Measurements from ENCODE around the gene TNXB. TPM values are rescaled to one million over a fixed set of nuclear protein-coding genes. Genes with fewer than 3 reads are reported as not detected.
A peak's percentile ranks its signal among the peaks of the same experiment; 100 is the strongest.

TNXB gene
- total RNA-seq, 2 experiments from 2014 or later: 2.9 to 4.8 TPM

- intact Hi-C loops (cut with micrococcal nuclease): no loop called here
- Mint-ChIP-seq H3K9me3 (no peaks in the 10 kb centered on the region), H3K27ac (no peak overlapping the region), H3K4me1 (ENCODE audit: low read depth) (peaks cover 6% of the 10 kb centered on the region), H3K27me3 (ENCODE audit: low read depth) (peaks cover 33% of the 10 kb centered on the region), H3K36me3 (ENCODE audit: low read depth) (no peaks in the 10 kb centered on the region), H3K4me3 (no peak overlapping the region)
- CTCF ChIA-PET: no interaction called here
- DNase-seq: no peak
Measured at GRCh38 chr6:32097364-32097763, 11.8 kb downstream of the TNXB start.

DNA sequence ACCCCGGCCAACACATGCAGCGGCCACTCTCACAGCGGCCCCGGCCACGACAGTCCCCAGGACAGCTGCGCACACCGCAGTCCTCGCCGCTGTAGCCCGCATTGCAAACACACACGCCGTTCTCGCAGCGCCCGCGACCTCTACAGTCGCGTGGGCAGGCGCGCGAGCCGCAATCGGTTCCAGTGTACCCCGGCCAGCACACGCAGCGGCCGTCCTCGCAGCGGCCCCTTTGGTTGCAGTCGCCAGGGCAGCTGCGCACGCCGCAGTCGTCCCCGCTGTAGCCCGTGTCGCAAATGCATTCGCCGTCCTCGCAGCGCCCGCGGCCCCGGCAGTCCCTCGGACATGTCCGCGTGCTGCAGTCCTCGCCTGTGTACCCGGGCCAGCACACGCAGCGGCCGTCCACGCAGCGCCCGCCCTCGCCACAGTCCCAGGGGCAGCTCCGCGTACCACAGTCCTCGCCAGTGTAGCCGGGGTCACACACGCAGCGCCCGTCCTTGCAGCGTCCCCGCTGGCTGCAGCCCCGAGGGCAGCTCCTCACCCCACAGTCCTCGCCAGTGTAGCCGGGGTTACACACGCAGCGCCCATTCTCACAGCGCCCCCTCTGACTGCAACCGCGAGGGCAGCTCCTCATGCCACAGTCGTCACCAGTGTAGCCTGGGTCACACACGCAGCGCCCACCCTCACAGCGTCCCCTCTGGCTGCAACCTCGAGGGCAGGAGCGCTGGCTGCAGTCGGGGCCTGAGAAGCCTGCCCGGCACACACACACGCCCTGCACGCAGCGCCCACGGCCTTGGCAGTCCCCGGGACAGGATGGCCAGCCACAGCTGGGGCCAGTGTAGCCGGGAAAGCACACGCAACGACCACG lies 12.5 kb downstream of the TNXB start:
- no peaks in the 10 kb centered on the region for H3K36me3 Mint-ChIP-seq (ENCODE audit: low read depth)

DNA sequence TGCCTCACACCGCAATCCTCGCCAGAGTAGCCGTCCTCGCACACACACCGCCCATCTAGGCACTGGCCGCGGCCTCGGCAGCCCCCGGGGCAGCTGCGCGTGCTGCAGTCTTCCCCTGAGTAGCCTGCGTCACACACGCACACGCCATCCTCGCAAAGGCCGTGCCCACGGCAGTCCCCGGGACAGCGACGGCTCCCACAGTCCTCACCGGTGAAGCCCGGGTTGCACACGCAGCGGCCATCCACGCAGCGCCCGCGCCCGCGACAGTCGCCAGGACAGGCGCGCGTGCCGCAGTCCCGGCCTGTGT lies 13.1 kb downstream of the TNXB start:
- Mint-ChIP-seq H3K27me3 (ENCODE audit: low read depth) (peaks cover 32% of the 10 kb centered on the region), H3K4me1 (ENCODE audit: low read depth) (peaks cover 6% of the 10 kb centered on the region), H3K27ac (no peak overlapping the region), H3K36me3 (ENCODE audit: low read depth) (no peaks in the 10 kb centered on the region), H3K9me3 (no peaks in the 10 kb centered on the region), H3K4me3 (no peak overlapping the region)
- intact Hi-C loops (cut with micrococcal nuclease): no loop called here
- CTCF ChIA-PET: no interaction called here
- no peak for DNase-seq

More for the DNA sequence above, 12.5 kb downstream of the TNXB start:
- H3K4me1 Mint-ChIP-seq (ENCODE audit: low read depth): peaks cover 6% of the 10 kb centered on the region
- no peaks in the 10 kb centered on the region for H3K9me3 Mint-ChIP-seq
- no peak overlapping the region for H3K27ac Mint-ChIP-seq
- CTCF ChIA-PET: no interaction called here
- H3K27me3 Mint-ChIP-seq (ENCODE audit: low read depth): peaks cover 32% of the 10 kb centered on the region
- DNase-seq: no peak
- H3K4me3 Mint-ChIP-seq: no peak overlapping the region
- intact Hi-C loops (cut with micrococcal nuclease): no loop called here

DNA sequence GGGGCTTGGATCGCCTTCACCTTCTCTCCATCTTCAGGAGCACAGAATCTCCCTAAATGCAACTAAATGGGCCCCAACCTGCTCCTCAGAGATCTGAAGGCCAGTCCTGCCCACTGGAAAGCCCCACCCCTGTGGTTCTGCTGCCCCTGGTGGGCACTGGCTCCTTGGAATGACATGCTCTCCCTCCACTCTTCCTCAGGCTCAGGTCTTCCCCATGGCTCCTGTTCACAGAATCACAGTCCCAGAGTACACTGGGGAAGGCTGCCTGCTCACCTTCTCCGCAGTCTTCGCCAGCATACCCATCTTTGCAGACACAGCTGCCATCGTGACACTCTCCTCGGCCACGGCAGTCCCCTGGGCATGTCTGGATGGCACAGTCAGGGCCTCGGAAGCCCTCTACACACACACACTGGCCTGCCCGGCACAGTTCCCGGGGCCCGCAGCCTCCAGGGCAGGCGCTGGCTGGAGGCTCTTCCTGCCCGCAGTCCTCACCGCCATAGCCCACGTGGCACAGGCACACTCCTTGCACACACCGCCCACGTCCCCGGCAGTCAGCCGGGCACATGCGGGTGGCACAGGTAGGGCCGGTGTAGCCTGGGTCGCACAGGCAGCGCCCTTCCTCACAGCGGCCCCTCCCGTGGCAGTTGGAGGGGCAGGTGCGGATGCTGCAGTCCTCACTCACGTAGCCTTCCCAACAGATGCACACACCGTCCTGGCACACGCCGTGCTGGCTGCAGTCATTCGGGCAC lies 13.6 kb downstream of the TNXB start:
- no peak for DNase-seq
- Mint-ChIP-seq H3K36me3 (ENCODE audit: low read depth) (no peaks in the 10 kb centered on the region), H3K4me1 (ENCODE audit: low read depth) (peaks cover 6% of the 10 kb centered on the region), H3K27ac (no peak overlapping the region), H3K27me3 (ENCODE audit: low read depth) (peaks cover 32% of the 10 kb centered on the region), H3K9me3 (no peaks in the 10 kb centered on the region), H3K4me3 (no peak overlapping the region)
- CTCF ChIA-PET: interaction anchor here (1.1 to 1.3 kb wide), 2 partner anchors 11 to 21 kb away, joined by 4 read pairs; no protein-coding TSS in a partner anchor
- intact Hi-C loops (cut with micrococcal nuclease): no loop called here

- peaks cover 6% of the 10 kb centered on the region for H3K4me1 Mint-ChIP-seq (ENCODE audit: low read depth)
- no peak for DNase-seq
- no peaks in the 10 kb centered on the region for H3K36me3 Mint-ChIP-seq (ENCODE audit: low read depth)
- peaks cover 29% of the 10 kb centered on the region for H3K27me3 Mint-ChIP-seq (ENCODE audit: low read depth)
- H3K4me3 Mint-ChIP-seq: no peak overlapping the region
- H3K9me3 Mint-ChIP-seq: no peaks in the 10 kb centered on the region
- H3K27ac Mint-ChIP-seq: no peak overlapping the region
- intact Hi-C loops (cut with micrococcal nuclease): no loop called here
- CTCF ChIA-PET: interaction anchor here (0.6 to 1.9 kb wide), 5 partner anchors 9 to 45 kb away, joined by 3 to 10 read pairs (median 3); no protein-coding TSS in a partner anchor
Measured at GRCh38 chr6:32092760-32093497, 16.2 kb downstream of the TNXB start.

- Mint-ChIP-seq H3K36me3 (ENCODE audit: low read depth) (no peaks in the 10 kb centered on the region), H3K4me1 (ENCODE audit: low read depth) (peaks cover 8% of the 10 kb centered on the region), H3K27me3 (ENCODE audit: low read depth) (peaks cover 19% of the 10 kb centered on the region), H3K27ac (no peak overlapping the region), H3K9me3 (no peaks in the 10 kb centered on the region), H3K4me3 (no peak overlapping the region)
- intact Hi-C loops (cut with micrococcal nuclease): no loop called here
- DNase-seq: no peak
- CTCF ChIA-PET: interaction anchor here (0.7 to 2.1 kb wide), 3 partner anchors 14 to 30 kb away, joined by 3 to 4 read pairs (median 3); no protein-coding TSS in a partner anchor
Measured at GRCh38 chr6:32089082-32089828, 19.9 kb downstream of the TNXB start.

DNA sequence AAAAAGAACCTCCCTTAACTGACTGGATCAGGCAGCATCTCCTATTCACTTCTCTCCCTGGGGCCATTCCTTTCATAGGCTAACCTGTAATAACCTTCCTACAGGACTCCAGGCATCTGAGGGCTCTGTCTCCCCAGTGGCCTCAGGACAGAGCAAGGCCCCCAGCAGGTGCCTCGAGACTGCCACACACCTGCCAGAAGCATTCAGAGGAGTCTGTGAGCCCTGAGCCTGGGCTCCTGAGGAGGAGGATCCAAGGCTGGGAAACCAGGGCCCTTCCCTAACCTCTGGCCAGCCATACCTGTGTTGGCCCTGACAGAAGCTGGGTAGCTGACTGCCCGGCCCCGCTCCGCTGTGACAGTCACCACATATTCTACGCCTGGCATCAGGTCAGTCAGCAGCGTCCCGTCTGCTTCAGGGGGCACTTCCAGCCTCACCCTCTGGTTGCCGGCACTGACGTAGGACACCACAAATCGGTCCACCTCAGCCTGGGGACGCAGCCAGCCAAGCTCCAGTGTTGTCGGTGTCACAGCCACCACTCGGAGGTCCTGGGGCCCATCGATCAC lies 20.6 kb downstream of the TNXB start:
- H3K27me3 Mint-ChIP-seq (ENCODE audit: low read depth): peaks cover 22% of the 10 kb centered on the region
- no peak for DNase-seq
- intact Hi-C loops (cut with micrococcal nuclease): no loop called here
- H3K36me3 Mint-ChIP-seq (ENCODE audit: low read depth): no peaks in the 10 kb centered on the region
- H3K4me3 Mint-ChIP-seq: no peak overlapping the region
- H3K9me3 Mint-ChIP-seq: no peaks in the 10 kb centered on the region
- CTCF ChIA-PET: interaction anchor here (1.3 to 2.1 kb wide), 2 partner anchors 29 to 30 kb away, joined by 3 to 4 read pairs; no protein-coding TSS in a partner anchor
- H3K27ac Mint-ChIP-seq: no peak overlapping the region
- H3K4me1 Mint-ChIP-seq (ENCODE audit: low read depth): peaks cover 8% of the 10 kb centered on the region

DNA sequence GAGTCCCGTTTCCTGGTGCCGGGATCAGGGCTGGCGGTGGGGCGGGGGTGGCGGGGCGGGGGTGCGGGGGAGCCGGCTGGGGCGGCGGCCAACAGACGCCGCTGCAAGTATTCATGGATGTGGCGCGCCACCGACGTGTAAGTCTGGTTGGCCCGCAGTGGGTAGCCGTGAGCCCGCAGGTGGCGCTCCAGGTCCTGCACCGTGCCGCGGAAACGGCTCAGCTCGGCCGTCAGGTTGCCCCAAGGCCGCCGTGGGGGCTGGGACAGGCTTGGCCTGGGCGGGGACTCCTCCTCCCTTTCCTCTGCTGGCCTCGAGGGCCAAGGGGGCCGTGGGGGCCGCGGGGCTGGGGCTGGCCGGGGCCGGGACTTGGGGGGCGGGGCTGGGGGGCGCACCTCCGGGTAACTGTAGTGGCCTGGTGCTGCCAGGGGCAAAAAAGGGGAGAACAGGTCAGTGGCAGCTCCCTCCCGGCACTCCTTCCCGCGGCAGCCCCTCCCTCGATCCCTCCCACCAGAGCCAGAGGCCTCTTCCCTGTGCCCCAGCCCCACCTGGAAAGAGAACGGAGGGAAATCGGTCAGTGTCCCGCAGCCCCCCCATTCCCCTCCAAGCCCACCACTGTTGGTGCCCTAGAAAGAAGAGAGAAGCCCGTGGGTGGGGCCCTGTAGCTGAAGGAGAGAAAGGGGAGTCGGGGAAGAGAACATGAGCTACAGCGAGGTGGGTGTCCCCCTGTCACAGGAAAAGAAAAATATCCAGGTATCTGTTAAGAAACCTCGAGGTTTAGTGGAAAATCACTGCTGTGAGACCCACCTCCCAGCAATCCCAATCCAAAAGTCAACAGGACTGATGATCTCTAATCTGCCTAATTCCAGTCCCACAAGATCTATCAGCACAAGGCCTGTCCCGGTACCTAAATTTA lies 21.3 kb downstream of the TNXB start:
- intact Hi-C loops (cut with micrococcal nuclease): loop anchor here (1.0 kb wide), 1 partner anchor 66 kb away; the partner anchor contains the start of gene PPT2
- Mint-ChIP-seq H3K27me3 (ENCODE audit: low read depth) (peaks cover 17% of the 10 kb centered on the region), H3K36me3 (ENCODE audit: low read depth) (no peaks in the 10 kb centered on the region), H3K4me3 (no peak overlapping the region), H3K27ac (no peak overlapping the region), H3K4me1 (ENCODE audit: low read depth) (peaks cover 8% of the 10 kb centered on the region), H3K9me3 (no peaks in the 10 kb centered on the region)
- CTCF ChIA-PET: interaction anchor here (0.6 to 2.1 kb wide), 3 partner anchors 30 to 212 kb away, joined by 3 to 4 read pairs (median 3); no protein-coding TSS in a partner anchor
- peak; percentile 89 for DNase-seq

- peak; percentile 29 for DNase-seq
- peaks cover 17% of the 10 kb centered on the region for H3K27me3 Mint-ChIP-seq (ENCODE audit: low read depth)
Measured at GRCh38 chr6:32086661-32087573, 22.2 kb downstream of the TNXB start.

More at GRCh38 chr6:32086661-32087573, 22.2 kb downstream of the TNXB start:
- Mint-ChIP-seq H3K27ac (no peak overlapping the region), H3K4me1 (ENCODE audit: low read depth) (peaks cover 8% of the 10 kb centered on the region), H3K4me3 (no peak overlapping the region), H3K9me3 (no peaks in the 10 kb centered on the region), H3K36me3 (ENCODE audit: low read depth) (no peaks in the 10 kb centered on the region)
- intact Hi-C loops (cut with micrococcal nuclease): loop anchor here (1.0 kb wide), 1 partner anchor 67 kb away; the partner anchor contains the start of gene PPT2
- CTCF ChIA-PET: interaction anchor here (0.6 to 2.1 kb wide), 2 partner anchors 30 to 211 kb away, joined by 3 to 4 read pairs; no protein-coding TSS in a partner anchor
